H1 (cell line): ENCODE results near the gene ACSF2.

ENCODE experiments used
- CHD1 ChIP-seq: IDR thresholded peaks from 2 replicates; pipeline ENCODE4 v1.6.1; 2012; ENCODE audit warnings: low read depth, low read length, improper control_type of control experiment
- NANOG ChIP-seq: IDR thresholded peaks from 2 replicates; pipeline ENCODE4 v1.6.1; 2011; ENCODE audit warnings: low read length, low read depth, mild to moderate bottlenecking, inconsistent platforms; ENCODE audit not compliant: insufficient read depth, poor library complexity, severe bottlenecking
- RBBP5 ChIP-seq: IDR thresholded peaks from 2 replicates; pipeline ENCODE4 v1.7.1; 2012; ENCODE audit warnings: low read depth, mild to moderate bottlenecking, inconsistent platforms, low read length, moderate library complexity, borderline replicate concordance
- TAF1 ChIP-seq: IDR thresholded peaks from 2 replicates; pipeline ENCODE4 v1.6.1; 2011; ENCODE audit warnings: mild to moderate bottlenecking, low read depth, low read length
- TF ChIP-seq, protein P1 (sequence below), 3 experiments: IDR thresholded peaks; 1 replicate in 2 of 3; 2 replicates in 1 of 3; pipeline versions ENCODE4 v1.5.1 to v1.6.1; 2011; ENCODE audit warnings: low read length in 3 of 3, mild to moderate bottlenecking in 3 of 3, inconsistent platforms in 2 of 3, low read depth in 1 of 3, moderate library complexity in 1 of 3; ENCODE audit not compliant: insufficient read depth in 1 of 3; ENCODE audit errors: control extremely low read depth in 1 of 3

DNA sequence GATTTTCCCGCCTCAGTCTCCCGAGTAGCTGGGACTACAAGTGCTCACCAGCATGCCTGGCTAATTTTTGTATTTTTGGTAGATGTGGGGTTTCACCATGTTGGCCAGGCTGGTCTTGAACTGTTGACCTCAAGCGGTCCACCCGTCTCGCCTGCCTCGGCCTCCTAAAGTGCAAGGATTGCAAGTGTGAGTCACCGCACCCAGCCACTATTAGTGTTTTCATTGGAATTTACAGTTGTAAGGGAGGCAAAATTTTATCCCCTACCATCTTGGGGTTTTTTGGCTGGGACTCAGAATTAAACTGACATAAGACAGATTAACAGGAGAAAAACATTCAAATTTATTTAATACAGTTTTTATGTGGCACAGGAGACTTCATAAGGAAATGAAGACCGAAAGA, 69.9 kb downstream of the ACSF2 start:
- TF ChIP-seq NANOG (no peak), RBBP5 (no peak), CHD1 (no peak), TAF1 (no peak)
- TF ChIP-seq, protein P1, sequence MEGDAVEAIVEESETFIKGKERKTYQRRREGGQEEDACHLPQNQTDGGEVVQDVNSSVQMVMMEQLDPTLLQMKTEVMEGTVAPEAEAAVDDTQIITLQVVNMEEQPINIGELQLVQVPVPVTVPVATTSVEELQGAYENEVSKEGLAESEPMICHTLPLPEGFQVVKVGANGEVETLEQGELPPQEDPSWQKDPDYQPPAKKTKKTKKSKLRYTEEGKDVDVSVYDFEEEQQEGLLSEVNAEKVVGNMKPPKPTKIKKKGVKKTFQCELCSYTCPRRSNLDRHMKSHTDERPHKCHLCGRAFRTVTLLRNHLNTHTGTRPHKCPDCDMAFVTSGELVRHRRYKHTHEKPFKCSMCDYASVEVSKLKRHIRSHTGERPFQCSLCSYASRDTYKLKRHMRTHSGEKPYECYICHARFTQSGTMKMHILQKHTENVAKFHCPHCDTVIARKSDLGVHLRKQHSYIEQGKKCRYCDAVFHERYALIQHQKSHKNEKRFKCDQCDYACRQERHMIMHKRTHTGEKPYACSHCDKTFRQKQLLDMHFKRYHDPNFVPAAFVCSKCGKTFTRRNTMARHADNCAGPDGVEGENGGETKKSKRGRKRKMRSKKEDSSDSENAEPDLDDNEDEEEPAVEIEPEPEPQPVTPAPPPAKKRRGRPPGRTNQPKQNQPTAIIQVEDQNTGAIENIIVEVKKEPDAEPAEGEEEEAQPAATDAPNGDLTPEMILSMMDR (IDR thresholded peaks at IDR 0.05; ENCODE audit: control extremely low read depth in 1 of 3, insufficient read depth in 1 of 3, low read depth in 1 of 3, low read length in 3 of 3): no peak
